ENCODE measurements around the gene BCL7C. TPM values are rescaled to one million over a fixed set of nuclear protein-coding genes. Genes with fewer than 3 reads are reported as not detected.

BCL7C gene
- total and polyA plus RNA-seq, 2 of the 4 experiments (the other 2 are of a cell fraction): 32.3 to 34.9 TPM

DNA sequence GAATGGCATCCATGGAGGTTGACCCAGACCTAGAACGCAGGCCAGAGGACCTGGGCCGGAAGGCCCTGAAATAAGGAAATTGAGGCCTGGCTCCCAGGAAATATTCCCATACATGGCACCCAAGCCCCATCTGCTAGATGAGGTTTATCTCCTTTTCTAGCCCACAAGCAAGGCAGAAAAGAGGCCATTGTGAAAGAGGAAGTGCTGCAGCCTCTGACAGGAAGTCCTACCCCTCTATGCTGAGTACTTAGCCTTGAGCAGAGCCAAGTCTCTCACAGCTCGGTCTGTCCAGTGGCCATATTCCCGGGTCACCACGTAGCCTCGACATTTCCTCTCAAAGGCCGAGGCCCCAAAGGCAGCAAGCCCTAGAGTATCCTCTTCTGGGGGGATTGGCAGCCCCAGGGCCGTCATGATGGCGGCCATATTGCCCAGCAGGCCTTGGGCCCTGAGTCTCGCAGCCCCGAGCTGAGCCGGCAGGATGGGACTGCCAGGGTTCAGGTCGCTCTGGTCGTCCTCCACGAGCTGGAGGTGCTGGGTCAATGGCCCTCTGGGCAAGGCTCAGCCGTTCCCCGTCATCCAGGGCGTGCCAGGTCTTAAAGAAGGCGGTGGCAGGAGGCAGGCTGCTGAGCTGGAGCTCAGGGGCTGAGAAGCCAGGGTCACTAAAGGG is 10.4 kb upstream of the BCL7C start:
- 97% methylated on average over 10 of the region's 19 CpGs; no CpG with 5 or more reads in 1 of the 2 experiments for WGBS, 2 experiments (ENCODE audit: extremely low coverage in 2 of 2, insufficient read length in 1 of 2)
- peak overlapping the region; percentile 27; the same call in 1 of the 2 replicates for H2AK5ac ChIP-seq (ENCODE audit: low read depth, low read length)
- BruUV-seq (replicated peaks): no TSS peak
- no peak overlapping the region for H2BK20ac ChIP-seq (ENCODE audit: low read depth, low read length)
- peaks cover 3 to 16% of the 10 kb centered on the region in 2 experiments; a peak in 2 of 4 replicates for H3K79me1 ChIP-seq (ENCODE audit: low read depth in 1 of 2, low read length in 2 of 2)
- H3K27ac ChIP-seq (ENCODE audit: insufficient read depth, low read length): no peak overlapping the region
- H3K27me3 ChIP-seq (ENCODE audit: control insufficient read depth, insufficient read depth, low read length): no peaks in the 10 kb centered on the region
- H3K4me1 ChIP-seq (ENCODE audit: control insufficient read depth, insufficient read depth, low read length): peaks cover 4% of the 10 kb centered on the region; the same call in 1 of the 2 replicates
- H4K20me1 ChIP-seq (ENCODE audit: insufficient read depth, low read length): no peaks in the 10 kb centered on the region
- H2AK9ac ChIP-seq (replicated peaks; ENCODE audit: low read depth, low read length, poor library complexity): peak overlapping the region; percentile 52
- H3K36me3 ChIP-seq (ENCODE audit: control insufficient read depth, insufficient read depth, low read length): no peaks in the 10 kb centered on the region
- H2BK15ac ChIP-seq (ENCODE audit: low read depth, low read length): no peak overlapping the region
- no peak overlapping the region for H3K4me3 ChIP-seq (ENCODE audit: insufficient read depth, low read depth, low read length)
- no peak overlapping the region for H2BK5ac ChIP-seq (ENCODE audit: low read depth, low read length, poor library complexity, severe bottlenecking)
- H3K4me2 ChIP-seq (ENCODE audit: low read depth, low read length): no peak overlapping the region
- no peak for TF ChIP-seq FOS (IDR thresholded peaks at IDR 0.05; ENCODE audit: low read depth, low read length)
- no peak for TF ChIP-seq MAZ (IDR thresholded peaks at IDR 0.05; ENCODE audit: borderline replicate concordance, low read depth, low read length)
- TF ChIP-seq SMC3 (IDR thresholded peaks at IDR 0.05; ENCODE audit: low read depth, low read length): no peak
- no peak for TF ChIP-seq NFE2L2 (IDR thresholded peaks at IDR 0.05; ENCODE audit: low read depth, low read length)
- TF ChIP-seq RAD21 (IDR thresholded peaks at IDR 0.05; ENCODE audit: low read length): no peak
- TF ChIP-seq, protein P1, sequence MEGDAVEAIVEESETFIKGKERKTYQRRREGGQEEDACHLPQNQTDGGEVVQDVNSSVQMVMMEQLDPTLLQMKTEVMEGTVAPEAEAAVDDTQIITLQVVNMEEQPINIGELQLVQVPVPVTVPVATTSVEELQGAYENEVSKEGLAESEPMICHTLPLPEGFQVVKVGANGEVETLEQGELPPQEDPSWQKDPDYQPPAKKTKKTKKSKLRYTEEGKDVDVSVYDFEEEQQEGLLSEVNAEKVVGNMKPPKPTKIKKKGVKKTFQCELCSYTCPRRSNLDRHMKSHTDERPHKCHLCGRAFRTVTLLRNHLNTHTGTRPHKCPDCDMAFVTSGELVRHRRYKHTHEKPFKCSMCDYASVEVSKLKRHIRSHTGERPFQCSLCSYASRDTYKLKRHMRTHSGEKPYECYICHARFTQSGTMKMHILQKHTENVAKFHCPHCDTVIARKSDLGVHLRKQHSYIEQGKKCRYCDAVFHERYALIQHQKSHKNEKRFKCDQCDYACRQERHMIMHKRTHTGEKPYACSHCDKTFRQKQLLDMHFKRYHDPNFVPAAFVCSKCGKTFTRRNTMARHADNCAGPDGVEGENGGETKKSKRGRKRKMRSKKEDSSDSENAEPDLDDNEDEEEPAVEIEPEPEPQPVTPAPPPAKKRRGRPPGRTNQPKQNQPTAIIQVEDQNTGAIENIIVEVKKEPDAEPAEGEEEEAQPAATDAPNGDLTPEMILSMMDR (conservative IDR thresholded peaks at IDR 0.05; ENCODE audit: low read depth, low read length): no peak
- TF ChIP-seq, protein P2, sequence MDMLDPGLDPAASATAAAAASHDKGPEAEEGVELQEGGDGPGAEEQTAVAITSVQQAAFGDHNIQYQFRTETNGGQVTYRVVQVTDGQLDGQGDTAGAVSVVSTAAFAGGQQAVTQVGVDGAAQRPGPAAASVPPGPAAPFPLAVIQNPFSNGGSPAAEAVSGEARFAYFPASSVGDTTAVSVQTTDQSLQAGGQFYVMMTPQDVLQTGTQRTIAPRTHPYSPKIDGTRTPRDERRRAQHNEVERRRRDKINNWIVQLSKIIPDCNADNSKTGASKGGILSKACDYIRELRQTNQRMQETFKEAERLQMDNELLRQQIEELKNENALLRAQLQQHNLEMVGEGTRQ (IDR thresholded peaks at IDR 0.05; ENCODE audit: low read depth, low read length): no peak
- TF ChIP-seq, protein P3, sequence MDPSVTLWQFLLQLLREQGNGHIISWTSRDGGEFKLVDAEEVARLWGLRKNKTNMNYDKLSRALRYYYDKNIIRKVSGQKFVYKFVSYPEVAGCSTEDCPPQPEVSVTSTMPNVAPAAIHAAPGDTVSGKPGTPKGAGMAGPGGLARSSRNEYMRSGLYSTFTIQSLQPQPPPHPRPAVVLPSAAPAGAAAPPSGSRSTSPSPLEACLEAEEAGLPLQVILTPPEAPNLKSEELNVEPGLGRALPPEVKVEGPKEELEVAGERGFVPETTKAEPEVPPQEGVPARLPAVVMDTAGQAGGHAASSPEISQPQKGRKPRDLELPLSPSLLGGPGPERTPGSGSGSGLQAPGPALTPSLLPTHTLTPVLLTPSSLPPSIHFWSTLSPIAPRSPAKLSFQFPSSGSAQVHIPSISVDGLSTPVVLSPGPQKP (IDR thresholded peaks at IDR 0.05; ENCODE audit: borderline replicate concordance, low read depth, low read length): no peak
- peak overlapping the region; percentile 86 to 95 for H4K8ac ChIP-seq (ENCODE audit: low read depth in 2 of 2, low read length in 2 of 2)
- intact Hi-C loops (cut with micrococcal nuclease): no loop called here
- H3K23ac ChIP-seq (ENCODE audit: low read depth, low read length): no peak overlapping the region
- DNase-seq (no peak), ATAC-seq (ENCODE audit: low read depth) (no peak)
- peak overlapping the region; percentile 27; the same call in 1 of the 2 replicates for H4K5ac ChIP-seq (ENCODE audit: low read depth, low read length)
- peak overlapping the region; percentile 18 for H2AFZ ChIP-seq (replicated peaks; ENCODE audit: low read length, poor library complexity)
- H3K14ac ChIP-seq (replicated peaks; ENCODE audit: low read depth, low read length): 0 out of 2 replicates have a peak overlapping the region, but pooled peaks have one; percentile 39
- POLR2A ChIA-PET (ENCODE audit: unreplicated experiment): interaction anchor here (0.5 kb wide), 1 partner anchor 62 kb away, joined by 3 read pairs; no protein-coding TSS in a partner anchor
- 0 out of 2 replicates have a peak overlapping the region, but pooled peaks have one; percentile 4 for H3K4ac ChIP-seq (ENCODE audit: low read depth, low read length)
- H4K91ac ChIP-seq (ENCODE audit: insufficient read depth, low read depth, low read length): peak overlapping the region; percentile 9; the same call in 1 of the 2 replicates
- H3K9ac ChIP-seq (ENCODE audit: low read depth, low read length): no peak overlapping the region
- CTCF ChIA-PET: no interaction called here
- no peak overlapping the region for H3K56ac ChIP-seq (ENCODE audit: extremely low read depth, insufficient read depth, low read length)
- dilution Hi-C loops (cut with HindIII; ENCODE audit: low sequenced_read_pairs, unreplicated experiment): no loop called here
- peaks cover 8% of the 10 kb centered on the region; the same call in 1 of the 2 replicates for H3K9me1 ChIP-seq (ENCODE audit: insufficient read depth, low read length)
- H3K18ac ChIP-seq (ENCODE audit: low read depth, low read length): no peak overlapping the region
- in situ Hi-C loops (cut with MboI; ENCODE audit: low sequenced_read_pairs): no loop called here
- H3K9me3 ChIP-seq (ENCODE audit: control insufficient read depth, insufficient read depth, low read length): no peaks in the 10 kb centered on the region
- no peak overlapping the region for H2BK120ac ChIP-seq (ENCODE audit: low read depth, low read length)
